GM08714 (cell line): ENCODE measurements around the gene LACC1.

Source experiments
- H3K4me3 ChIP-seq: fragments of 200-500 bp; sonication (Bioruptor generic); 2 replicates; pipeline ENCODE4 v1.5.1; 2014; ENCODE audit warnings: mild to moderate bottlenecking, low read length, inconsistent platforms
- ZNF274 ChIP-seq: IDR thresholded peaks from 2 replicates; pipeline ENCODE4 v1.6.1; 2012; ENCODE audit warnings: mild to moderate bottlenecking, low read depth, low read length

Gene LACC1

GRCh38 chr13:43879755-43880181 lies at the start of gene LACC1:
LACC1 (plus strand) TSS chr13:43879904; CDS start chr13:43880986, 1,082 bp downstream.
- TF ChIP-seq ZNF274: no peak
- peak within 1 kb of the TSS; percentile 66 for H3K4me3 ChIP-seq

DNA sequence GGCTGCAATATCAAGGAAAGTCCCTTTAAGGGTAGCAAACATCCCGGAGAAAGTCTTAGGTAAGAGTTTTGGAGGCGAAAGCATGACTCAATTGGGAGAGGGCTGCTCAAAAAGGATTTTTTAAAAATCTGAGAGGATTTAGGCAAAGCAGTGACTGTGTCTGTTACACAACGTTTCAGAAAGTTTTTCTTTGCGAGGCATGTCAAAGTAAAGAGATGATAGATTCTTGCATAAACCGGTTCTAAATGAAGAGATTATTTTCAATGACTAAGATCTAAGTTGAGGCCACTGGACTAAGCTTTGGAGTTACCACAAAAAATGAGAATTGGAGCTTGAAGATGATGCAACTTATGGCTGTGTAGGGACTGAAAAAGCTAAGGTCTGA lies 49.2 kb upstream of the LACC1 start:
- TF ChIP-seq ZNF274: no peak
- no peak overlapping the region for H3K4me3 ChIP-seq

GRCh38 chr13:43831088-43831487 lies 48.6 kb upstream of the LACC1 start:
- no peak for TF ChIP-seq ZNF274
- no peak overlapping the region for H3K4me3 ChIP-seq

DNA sequence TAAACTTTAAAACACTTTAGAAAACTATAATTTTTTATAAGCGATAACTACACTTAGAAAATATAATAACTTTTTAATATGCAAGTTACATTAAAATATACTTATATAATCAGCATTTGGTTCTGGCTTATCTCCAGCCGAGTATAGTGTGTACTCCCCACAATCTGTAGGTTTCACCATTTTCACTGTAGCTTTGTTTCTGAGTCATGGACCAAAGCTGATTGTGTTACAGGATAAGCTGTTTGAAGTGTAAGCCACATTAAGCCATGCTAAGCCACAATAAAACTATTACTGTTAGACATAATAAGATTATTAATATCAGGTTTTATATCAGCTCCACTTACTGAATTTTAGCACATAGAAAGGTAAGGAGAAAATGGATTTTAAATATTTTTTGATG lies 44.0 kb upstream of the LACC1 start:
- no peak for TF ChIP-seq ZNF274
- H3K4me3 ChIP-seq: no peak overlapping the region

DNA sequence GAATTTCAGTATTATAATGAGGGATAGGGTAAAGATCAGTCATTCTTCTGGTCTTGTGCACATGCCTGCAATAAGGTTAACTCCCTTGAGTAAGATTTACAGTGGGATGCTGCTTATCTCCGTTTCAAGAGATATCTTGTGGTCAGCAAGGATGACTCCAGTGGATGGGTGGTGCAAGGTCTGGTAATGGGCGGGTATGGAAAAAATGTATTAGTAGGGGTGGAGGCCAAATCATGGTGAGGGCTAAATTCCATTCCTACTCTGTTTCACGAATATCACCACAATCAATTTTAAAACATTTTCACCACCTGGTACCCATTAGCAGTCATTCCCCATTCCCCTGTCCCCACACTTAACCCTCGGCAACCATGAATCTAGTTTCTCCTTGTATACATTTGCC lies 40.8 kb upstream of the LACC1 start:
- no peak for TF ChIP-seq ZNF274
- no peak overlapping the region for H3K4me3 ChIP-seq

GRCh38 chr13:43846496-43847158 lies 33.1 kb upstream of the LACC1 start:
- no peak overlapping the region for H3K4me3 ChIP-seq
- no peak for TF ChIP-seq ZNF274

- H3K4me3 ChIP-seq: no peak overlapping the region
- TF ChIP-seq ZNF274: no peak
These were observed 31.6 kb upstream of the LACC1 start for GRCh38 chr13:43848001-43848649.

DNA sequence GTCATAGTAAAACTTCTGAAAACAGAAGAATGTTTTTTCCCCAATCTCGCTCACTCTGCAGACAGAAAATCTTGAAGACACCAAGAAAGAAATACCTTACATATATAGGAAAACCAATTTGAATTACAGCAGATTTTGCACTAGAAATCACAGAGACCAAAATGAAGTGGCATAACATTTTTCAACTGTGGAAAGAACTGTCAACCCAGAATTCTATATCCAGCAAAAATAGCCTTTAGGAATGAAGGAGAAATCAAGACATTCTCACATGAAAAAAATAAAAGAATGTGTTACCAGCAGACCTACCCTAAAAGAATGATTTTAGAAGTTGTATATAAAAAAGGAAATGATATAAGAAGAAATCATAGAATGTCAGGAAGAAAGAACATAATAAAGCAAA lies 28.8 kb upstream of the LACC1 start:
- no peak for TF ChIP-seq ZNF274
- H3K4me3 ChIP-seq: no peak overlapping the region

DNA sequence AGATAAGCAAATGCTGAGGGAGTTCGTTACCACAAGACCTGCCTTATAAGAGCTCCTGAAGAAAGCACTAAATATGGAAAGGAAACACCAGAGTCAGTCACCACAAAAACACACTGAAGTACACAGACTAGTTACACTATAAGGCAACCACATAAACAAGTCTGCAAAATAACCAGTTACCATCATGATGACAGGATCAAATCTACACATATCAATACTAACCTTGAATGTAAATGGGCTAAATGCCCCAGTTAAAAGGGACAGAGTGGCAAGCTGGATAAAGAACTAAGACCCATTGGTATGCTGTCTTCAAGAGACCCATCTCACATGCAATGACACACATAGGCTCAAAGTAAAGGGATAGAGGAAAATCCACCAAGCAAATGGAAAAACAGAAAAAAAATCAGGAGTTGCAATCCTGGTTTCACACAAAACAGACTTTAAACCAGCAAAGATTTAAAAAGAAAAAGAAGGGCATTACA lies 26.7 kb upstream of the LACC1 start:
- no peak for TF ChIP-seq ZNF274
- H3K4me3 ChIP-seq: no peak overlapping the region

- TF ChIP-seq ZNF274: no peak
- no peak overlapping the region for H3K4me3 ChIP-seq
These were observed 17.8 kb upstream of the LACC1 start for GRCh38 chr13:43861863-43862262.

DNA sequence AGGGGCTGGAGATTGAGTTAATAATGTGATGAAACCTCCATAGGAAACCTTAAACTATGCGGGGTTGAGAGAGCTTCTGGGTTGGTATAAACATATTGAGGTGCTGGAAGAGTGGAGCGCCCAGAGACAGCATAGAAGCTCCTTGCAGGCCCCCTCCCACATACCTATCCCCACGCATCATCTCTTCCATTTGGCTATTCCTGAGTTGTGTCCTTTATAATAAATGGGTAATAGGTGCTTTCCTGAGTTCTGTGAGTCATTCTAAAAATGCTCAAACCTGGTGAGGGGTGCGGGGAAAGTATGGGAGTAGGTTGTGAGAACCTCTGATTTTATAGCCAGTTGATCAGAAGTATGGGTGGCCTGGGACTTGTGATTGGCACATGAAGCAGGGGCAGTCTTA lies 14.8 kb upstream of the LACC1 start:
- TF ChIP-seq ZNF274: no peak
- H3K4me3 ChIP-seq: no peak overlapping the region

DNA sequence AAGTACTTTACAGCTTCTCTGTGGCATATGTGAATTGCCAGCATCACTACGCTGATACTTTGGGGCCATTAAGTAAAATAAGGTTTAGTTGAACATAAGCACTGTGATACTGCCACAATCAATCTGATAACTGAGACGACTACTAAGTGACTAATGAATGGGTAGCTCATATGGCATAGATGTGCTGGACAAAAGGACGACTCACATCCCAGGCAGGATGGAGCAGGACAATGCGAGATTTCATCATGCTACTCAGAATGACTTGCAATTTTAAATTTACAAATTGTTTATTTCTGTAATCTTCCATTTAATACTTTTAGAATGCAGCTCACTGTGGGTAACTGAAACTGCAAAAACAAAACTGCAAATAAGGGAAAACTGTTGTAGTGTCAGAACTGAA lies 13.8 kb upstream of the LACC1 start:
- no peak for TF ChIP-seq ZNF274
- no peak overlapping the region for H3K4me3 ChIP-seq

GRCh38 chr13:43872181-43872580 lies 7.5 kb upstream of the LACC1 start:
- TF ChIP-seq ZNF274: no peak
- H3K4me3 ChIP-seq: no peak overlapping the region

- H3K4me3 ChIP-seq: no peak overlapping the region
- no peak for TF ChIP-seq ZNF274
These were observed 5.1 kb upstream of the LACC1 start for GRCh38 chr13:43874504-43875092.

DNA sequence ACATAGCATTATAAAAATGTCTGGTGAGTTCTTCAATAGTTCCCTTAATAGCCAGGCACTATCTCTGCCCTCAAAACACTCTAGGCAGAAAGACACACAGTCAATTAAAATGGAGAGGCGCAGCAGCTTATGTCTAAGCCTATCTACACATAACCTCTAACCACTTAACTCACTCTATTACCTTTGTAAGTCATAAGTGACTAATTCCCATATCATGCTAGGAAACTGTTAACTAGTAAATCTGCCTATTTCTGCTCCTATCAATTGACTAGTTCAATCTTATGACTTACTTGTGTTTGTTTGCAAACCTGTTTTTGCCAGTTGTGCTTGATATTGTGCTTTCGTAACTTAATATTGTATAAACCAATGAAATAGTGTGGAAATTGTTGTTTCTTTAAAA lies 3.3 kb upstream of the LACC1 start:
- no peak for TF ChIP-seq ZNF274
- H3K4me3 ChIP-seq: no peak overlapping the region
